Lower lobe of right lung (tissue), 2 donors: ENCODE results near the gene PDLIM7. TPM values are rescaled to one million over a fixed set of nuclear protein-coding genes. Genes with fewer than 3 reads are reported as not detected.

Source experiments
- ATAC-seq, 2 donors: fragments of 200-7000 bp; cut with Tn5 transposase; one replicate each; pipeline ENCODE4 v1.9.1; 2020 to 2022; ENCODE audit warnings: mild to moderate bottlenecking in 2 of 2, moderate library complexity in 2 of 2
- DNase-seq: peaks from one replicate; pipeline ENCODE4 v3.0.0-alpha.2; 2020
- H3K27ac ChIP-seq: fragments of 200-600 bp; one replicate; pipeline ENCODE4 v1.8.0; 2022
- H3K27me3 ChIP-seq: fragments of 200-600 bp; one replicate; pipeline ENCODE4 v1.8.0; 2022; ENCODE audit warnings: low read depth
- H3K36me3 ChIP-seq: fragments of 200-600 bp; one replicate; pipeline ENCODE4 v1.8.0; 2022; ENCODE audit warnings: mild to moderate bottlenecking
- H3K4me1 ChIP-seq: fragments of 200-600 bp; one replicate; pipeline ENCODE4 v1.8.0; 2022
- H3K4me3 ChIP-seq: fragments of 200-600 bp; one replicate; pipeline ENCODE4 v1.8.0; 2022; ENCODE audit warnings: mild to moderate bottlenecking
- H3K9me3 ChIP-seq: fragments of 200-600 bp; one replicate; pipeline ENCODE4 v1.8.0; 2022
- CTCF ChIP-seq: fragments of 200-600 bp; IDR thresholded peaks from one replicate; pipeline ENCODE4 v1.8.0; 2022; ENCODE audit warnings: antibody characterized with exemption, mild to moderate bottlenecking
- intact Hi-C: fragments of 100-400 bp; cut with DNase I; formaldehyde crosslinking; loops from one replicate; pipeline ENCODE4 v1.11.0; 2022
- total RNA-seq: library from RNA; stranded (reverse); fragmentation: NEBNext Ultra II Directional; extraction: Animal tissue kit (Norgen Biotek cat#: 25700); gene quantifications from one replicate; pipeline ENCODE4 v1.2.1, GENCODE V29; 2021
- donor health status: DM: no; HTN: yes; CAD: no; lungs with severe emphysema.

The PDLIM7 gene
- total RNA-seq, 1 donor from 2014 or later = 47.1 TPM

DNA sequence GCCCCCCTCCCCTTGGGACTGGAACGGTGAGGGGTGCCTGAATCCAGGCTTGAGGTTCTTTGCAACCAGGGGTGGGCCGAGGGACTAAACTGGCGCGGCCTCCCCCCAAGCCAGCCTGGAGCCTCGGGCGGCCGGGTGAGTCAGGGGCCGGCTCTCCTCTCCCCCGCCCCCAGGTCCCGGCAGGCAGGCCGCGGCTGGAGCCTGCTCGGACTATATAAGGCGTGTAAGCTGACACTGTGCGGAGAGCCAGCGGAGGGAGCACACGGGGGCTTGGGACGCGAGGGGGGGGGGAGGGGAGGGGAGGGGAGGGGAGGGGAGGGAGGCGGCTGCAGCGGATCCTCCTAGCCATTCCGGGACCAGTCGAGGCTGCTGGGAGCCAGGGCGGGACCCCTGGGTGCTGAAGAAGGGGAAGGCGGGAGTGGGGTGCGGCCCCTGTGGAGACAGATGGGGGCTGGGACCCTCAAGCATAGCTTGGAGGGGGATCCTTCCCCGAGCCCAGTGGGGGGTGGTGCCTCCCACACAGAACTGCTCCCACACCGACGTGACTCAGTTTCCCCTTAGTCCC, 595 bp downstream of the PDLIM7 start:
- intact Hi-C loops = no loop called here
- DNase-seq (no peak), ATAC-seq (peak; percentile 32 to 44)
- Histone ChIP-seq H3K36me3 (peaks cover 6% of the 10 kb centered on the region), H3K4me1 (peaks cover 59% of the 10 kb centered on the region), H3K4me3 (peak overlapping the region; percentile 71), H3K27me3 (no peaks in the 10 kb centered on the region), H3K27ac (peak overlapping the region; percentile 87), H3K9me3 (no peaks in the 10 kb centered on the region)
- TF ChIP-seq CTCF = no peak

- Histone ChIP-seq H3K27ac (peak overlapping the region; percentile 87), H3K4me1 (peaks cover 54% of the 10 kb centered on the region), H3K9me3 (no peaks in the 10 kb centered on the region), H3K36me3 (peaks cover 12% of the 10 kb centered on the region), H3K4me3 (peak overlapping the region; percentile 71), H3K27me3 (no peaks in the 10 kb centered on the region)
- intact Hi-C loops = no loop called here
- no peak for ATAC-seq
- no peak for TF ChIP-seq CTCF
- no peak for DNase-seq
These were observed 1.2 kb downstream of the PDLIM7 start for GRCh38 chr5:177496070-177496726.

DNA sequence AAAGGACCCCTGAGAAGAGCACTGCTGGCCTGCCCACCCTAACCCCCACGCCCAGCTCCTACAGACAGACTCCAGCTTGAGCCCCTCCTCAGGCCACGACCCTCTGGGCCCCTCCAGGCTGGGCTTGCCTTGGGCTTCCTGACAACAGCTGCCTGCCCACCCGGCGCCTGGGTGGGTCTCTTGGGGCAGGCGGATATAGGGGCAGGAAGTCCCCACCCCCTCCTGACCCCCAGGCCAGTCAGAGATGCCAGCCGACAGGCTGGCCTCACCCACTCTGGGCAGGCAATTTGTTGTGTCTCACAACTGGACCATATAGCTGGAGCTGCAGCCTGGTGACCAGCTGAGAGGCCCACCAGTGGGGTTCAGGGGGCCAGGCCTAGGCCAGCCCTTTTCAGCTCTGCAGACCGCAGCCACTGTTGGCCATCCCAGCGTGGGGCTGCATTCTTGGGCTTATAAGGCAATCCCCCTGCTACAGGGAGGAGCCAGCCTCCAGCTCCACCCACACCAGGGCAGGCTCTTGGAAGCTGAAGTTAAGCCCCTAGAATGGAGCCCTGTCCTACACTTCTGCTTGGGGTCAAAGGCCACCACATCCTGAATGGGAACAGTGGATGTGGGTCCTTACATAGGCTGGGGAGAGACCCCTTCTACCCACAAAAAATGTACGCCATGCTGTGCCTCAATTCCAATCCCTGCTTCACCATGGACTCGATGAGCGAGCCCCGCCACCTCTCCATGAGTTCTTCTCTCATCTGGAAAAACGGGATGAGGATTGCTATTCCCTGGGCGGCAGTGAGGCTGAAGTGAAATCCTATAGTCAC, 2.0 kb downstream of the PDLIM7 start:
- no peak for TF ChIP-seq CTCF
- peaks cover 48% of the 10 kb centered on the region for H3K4me1 ChIP-seq
- H3K27me3 ChIP-seq = no peaks in the 10 kb centered on the region
- H3K27ac ChIP-seq = peak overlapping the region; percentile 87
- H3K9me3 ChIP-seq = no peaks in the 10 kb centered on the region
- peaks cover 18% of the 10 kb centered on the region for H3K36me3 ChIP-seq
- ATAC-seq (no peak), DNase-seq (no peak)
- intact Hi-C loops = no loop called here
- peak overlapping the region; percentile 71 for H3K4me3 ChIP-seq

DNA sequence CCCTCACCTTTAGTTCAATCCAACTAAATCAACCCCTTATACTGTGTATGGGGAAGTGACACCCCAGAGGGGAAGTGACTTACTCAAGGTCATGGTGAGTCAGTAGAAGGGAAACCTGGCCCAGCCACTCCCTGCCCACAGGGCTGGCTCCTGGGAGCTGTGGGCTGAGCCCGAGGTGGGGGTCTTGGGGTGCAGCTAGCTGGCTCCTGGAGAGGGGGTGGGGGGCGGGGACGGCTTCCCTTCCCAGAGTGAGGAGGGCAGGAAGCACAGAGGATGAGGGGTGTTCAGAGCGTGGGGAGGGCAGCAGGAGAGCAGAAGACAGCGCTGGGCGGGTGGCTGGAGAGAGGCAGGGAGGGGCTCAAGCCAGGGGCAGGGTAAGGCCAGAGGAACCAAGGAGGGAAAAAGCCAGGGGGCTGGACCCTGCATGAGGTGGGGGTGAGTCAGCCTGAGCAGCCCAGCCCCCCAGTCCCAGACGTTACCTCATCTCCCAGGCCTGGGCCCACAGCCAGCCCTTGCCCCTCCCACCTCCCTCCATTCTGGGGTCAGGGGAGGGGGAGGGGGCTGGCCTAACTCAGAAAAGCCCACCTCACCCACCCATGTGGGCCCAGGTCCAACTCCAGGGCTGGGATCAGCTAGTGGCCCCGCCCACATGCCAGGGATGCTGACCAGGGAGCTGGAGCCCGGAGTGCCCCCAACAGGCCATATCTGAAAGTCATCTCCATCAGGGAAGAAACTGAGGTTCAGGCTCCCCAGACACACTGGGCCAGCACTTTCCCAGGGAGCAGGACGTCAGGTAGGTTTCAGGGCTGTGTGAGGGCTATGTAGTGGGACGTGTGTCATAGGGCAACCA, 2.8 kb downstream of the PDLIM7 start:
- Histone ChIP-seq H3K9me3 (no peaks in the 10 kb centered on the region), H3K27ac (peak overlapping the region; percentile 87), H3K4me1 (peaks cover 48% of the 10 kb centered on the region), H3K27me3 (no peaks in the 10 kb centered on the region), H3K36me3 (peaks cover 25% of the 10 kb centered on the region), H3K4me3 (peak overlapping the region; percentile 71)
- ATAC-seq (peak; percentile 7 to 10), DNase-seq (peak; percentile 75)
- peak; percentile 22 for TF ChIP-seq CTCF
- intact Hi-C loops = no loop called here

GRCh38 chr5:177493795-177494345, 3.5 kb downstream of the PDLIM7 start:
- H3K36me3 ChIP-seq = peaks cover 32% of the 10 kb centered on the region
- H3K4me1 ChIP-seq = peaks cover 48% of the 10 kb centered on the region
- no peaks in the 10 kb centered on the region for H3K9me3 ChIP-seq
- ATAC-seq = no peak
- no peak for TF ChIP-seq CTCF
- no peak overlapping the region for H3K4me3 ChIP-seq
- no peaks in the 10 kb centered on the region for H3K27me3 ChIP-seq
- intact Hi-C loops = no loop called here
- peak overlapping the region; percentile 87 for H3K27ac ChIP-seq
- no peak for DNase-seq
